COLO829 (cell line): ENCODE data around the gene DYNC1I1.

Experiments
- DNase-seq: peaks from one replicate; pipeline ENCODE4 v3.0.0; 2012; ENCODE audit warnings: low spot score

The DYNC1I1 gene

GRCh38 chr7:95793658-95794057, 21.3 kb downstream of the DYNC1I1 start:
- no peak for DNase-seq

GRCh38 chr7:95794917-95795515, 22.7 kb downstream of the DYNC1I1 start:
- DNase-seq, result peak; percentile 18

GRCh38 chr7:95796617-95797016, 24.3 kb downstream of the DYNC1I1 start:
- no peak for DNase-seq

- DNase-seq, result no peak
These were observed 26.1 kb downstream of the DYNC1I1 start for GRCh38 chr7:95798401-95798930.

GRCh38 chr7:95800787-95801186, 28.4 kb downstream of the DYNC1I1 start:
- DNase-seq, result no peak

GRCh38 chr7:95802270-95802669, 29.9 kb downstream of the DYNC1I1 start:
- DNase-seq, result no peak

GRCh38 chr7:95804052-95804451, 31.7 kb downstream of the DYNC1I1 start:
- peak; percentile 76 for DNase-seq

- DNase-seq, result no peak
These were observed 33.6 kb downstream of the DYNC1I1 start for GRCh38 chr7:95805909-95806308.

GRCh38 chr7:95808396-95808795, 36.0 kb downstream of the DYNC1I1 start:
- no peak for DNase-seq

GRCh38 chr7:95811846-95812445, 39.6 kb downstream of the DYNC1I1 start:
- no peak for DNase-seq

GRCh38 chr7:95814721-95815120, 42.4 kb downstream of the DYNC1I1 start:
- no peak for DNase-seq

- DNase-seq, result no peak
These were observed 45.7 kb downstream of the DYNC1I1 start for GRCh38 chr7:95817866-95818640.

- no peak for DNase-seq
These were observed 48.4 kb downstream of the DYNC1I1 start for GRCh38 chr7:95820778-95821177.

GRCh38 chr7:95822717-95823116, 50.4 kb downstream of the DYNC1I1 start:
- no peak for DNase-seq

- DNase-seq, result no peak
These were observed 52.3 kb downstream of the DYNC1I1 start for GRCh38 chr7:95824616-95825015.

- DNase-seq, result no peak
These were observed 56.8 kb downstream of the DYNC1I1 start for GRCh38 chr7:95828824-95829790.

GRCh38 chr7:95840953-95841950, 68.9 kb downstream of the DYNC1I1 start:
- DNase-seq, result no peak

GRCh38 chr7:95843286-95843685, 70.9 kb downstream of the DYNC1I1 start:
- no peak for DNase-seq

GRCh38 chr7:95845007-95845406, 72.7 kb downstream of the DYNC1I1 start:
- no peak for DNase-seq

GRCh38 chr7:95847061-95847460, 74.7 kb downstream of the DYNC1I1 start:
- no peak for DNase-seq

- DNase-seq, result no peak
These were observed 87.1 kb downstream of the DYNC1I1 start for GRCh38 chr7:95859429-95859828.
